HG02623 (cell line): ENCODE measurements around the gene ACP3.
A peak's percentile ranks its signal among the peaks of the same experiment; 100 is the strongest.

Experiments
- ATAC-seq: cut with Tn5 transposase; IDR thresholded peaks from one replicate; pipeline ENCODE4 v1.9.1; 2021; ENCODE audit warnings: moderate library complexity; ENCODE audit not compliant: unreplicated experiment

Gene ACP3

DNA sequence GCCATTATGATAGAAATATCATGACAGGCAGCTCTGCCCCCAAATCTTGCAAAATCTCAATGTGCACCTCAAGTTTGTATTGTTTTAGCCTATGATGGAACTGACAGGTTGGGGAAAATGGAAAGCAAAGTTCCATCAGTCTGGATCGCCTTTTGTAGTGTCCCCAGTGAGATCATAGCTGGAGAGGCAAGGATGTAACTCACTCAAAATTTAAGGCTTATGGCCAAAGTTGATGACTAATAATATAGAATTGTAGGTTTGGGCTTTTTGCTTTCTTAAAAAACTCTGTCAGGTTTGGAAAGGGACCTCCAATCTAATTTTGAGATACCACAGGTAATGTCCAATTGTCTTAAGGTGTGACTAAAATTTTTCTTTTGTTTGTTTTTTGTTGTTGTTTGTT lies 1.4 kb upstream of the ACP3 start:
- no peak for ATAC-seq

DNA sequence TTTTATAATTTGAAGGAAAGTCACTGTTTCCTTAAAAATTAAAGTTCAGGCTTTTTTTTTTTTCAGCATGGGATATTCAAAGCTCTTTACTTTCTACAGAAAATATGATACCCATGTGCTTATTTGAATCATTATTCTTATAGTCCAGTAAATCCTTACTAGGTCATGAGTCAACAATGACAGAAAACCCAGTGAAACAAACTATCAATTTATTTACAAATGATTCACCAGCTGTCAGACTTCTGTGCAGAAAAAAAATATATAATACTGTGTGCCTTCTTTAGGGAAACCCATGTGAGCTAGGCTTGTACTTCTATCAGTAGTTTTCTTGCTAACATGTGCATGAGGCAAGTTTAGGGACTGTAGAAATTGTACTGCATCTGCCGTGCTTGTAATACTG lies 1.2 kb downstream of the ACP3 start:
- ATAC-seq: no peak

DNA sequence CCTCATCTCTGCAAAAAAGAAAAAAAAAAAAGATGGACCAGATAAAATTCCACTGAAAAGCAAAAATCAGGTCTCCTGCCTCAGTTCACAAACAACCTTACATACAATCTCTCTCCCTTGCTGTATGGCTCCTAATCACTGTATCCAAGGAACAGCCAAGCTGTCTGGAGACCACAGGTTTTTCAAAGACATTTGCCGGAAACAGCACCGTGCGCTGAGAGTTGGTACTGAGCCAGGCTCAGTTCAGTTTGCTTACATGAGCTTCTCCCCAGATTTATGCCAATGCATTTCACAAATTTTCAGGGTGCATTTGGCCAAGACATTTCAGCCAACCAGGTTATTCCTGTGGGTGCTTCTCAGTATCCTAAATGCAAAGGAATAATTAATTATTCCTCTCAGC lies 4.1 kb downstream of the ACP3 start:
- no peak for ATAC-seq

DNA sequence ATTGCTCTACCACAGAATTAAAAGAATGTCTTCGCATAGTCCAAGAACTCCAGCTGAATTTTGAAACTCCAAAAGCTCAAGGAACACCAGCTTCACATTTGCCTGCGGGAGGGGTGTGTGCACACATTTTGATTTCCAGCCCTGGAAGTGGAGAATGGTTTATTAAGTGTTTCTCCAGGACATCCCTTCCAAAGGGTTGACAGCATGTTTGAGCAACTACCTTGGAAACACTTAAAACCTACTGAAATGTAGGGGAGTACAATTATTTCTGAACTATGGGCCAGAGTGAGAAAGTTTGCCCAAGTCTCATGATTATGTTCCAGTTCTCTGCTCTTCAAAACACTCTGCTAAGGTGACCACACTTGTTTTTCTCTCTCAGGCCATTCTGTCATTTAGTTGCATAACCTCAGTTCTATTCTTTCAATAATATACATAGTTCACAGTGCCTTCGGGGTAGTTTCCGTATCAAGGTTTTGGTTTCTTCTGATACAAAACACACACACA lies 7.9 kb downstream of the ACP3 start:
- no peak for ATAC-seq

DNA sequence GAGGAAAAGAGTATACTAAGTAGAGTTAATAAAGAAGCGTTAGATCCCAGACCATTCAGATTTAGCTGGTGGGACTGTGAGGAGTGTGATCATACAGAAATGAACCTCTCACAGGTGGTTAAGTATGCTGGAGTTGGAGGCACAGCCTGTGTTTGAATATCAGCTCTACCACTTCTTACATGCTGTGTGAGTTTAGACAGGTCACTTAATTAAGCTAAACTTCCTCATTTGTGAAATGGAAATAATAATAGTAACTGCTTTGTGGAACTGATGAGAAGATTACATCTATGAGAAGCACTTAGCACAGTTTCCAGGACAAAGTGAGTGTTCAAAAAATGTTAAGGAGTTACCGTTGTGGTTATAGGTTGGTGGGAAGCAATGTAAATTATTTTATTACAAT lies 8.4 kb downstream of the ACP3 start:
- no peak for ATAC-seq

DNA sequence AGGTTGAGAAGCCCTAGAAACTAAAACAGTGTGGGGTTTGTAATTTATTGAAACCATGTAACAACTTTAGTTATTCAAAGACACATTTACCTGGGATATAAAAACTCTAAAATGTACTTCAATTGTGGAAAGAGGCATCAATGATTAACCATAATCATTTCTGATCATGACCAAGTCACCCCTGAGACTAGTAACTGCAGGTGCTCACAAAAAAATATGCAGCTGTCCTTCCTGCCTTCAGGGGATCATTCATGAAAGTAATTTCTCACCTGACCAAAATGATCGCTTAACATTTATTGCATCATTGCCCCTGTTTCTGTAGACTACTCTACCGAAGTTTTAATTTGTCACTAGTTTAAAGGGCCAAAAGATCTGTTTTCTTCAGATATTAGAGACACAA lies 9.0 kb downstream of the ACP3 start:
- no peak for ATAC-seq

DNA sequence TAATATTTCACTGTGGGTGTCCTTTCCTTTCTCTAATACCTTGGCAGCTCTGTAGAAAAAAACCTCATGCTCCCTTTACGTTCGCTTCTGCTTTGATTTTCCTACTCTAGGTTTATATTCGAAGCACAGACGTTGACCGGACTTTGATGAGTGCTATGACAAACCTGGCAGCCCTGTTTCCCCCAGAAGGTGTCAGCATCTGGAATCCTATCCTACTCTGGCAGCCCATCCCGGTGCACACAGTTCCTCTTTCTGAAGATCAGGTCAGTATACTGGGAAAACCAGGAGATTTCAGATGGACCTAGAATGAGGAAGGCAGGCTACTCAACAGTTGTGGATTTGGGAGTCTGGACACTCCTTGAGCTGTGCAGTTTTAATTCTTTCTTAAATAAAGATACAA lies 14.9 kb downstream of the ACP3 start:
- no peak for ATAC-seq

DNA sequence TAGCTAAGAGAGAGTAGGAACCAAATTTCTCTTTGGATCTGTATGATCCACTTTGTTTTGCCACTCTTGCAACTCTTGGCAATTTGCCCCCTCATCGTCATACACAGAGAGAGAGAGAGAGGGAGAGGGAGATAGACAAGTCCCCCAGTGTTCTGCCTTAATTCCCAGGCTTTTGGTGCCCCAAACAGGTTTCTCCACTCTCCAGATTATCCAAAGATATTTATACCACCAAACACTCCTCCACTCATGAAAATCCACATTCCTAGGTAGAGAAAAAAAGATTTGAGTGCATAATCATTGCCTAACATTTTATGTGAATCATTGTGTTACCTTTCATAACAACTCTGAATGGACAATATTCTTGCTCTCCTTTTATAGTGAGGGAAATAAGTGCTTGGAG lies 15.3 kb downstream of the ACP3 start:
- no peak for ATAC-seq

DNA sequence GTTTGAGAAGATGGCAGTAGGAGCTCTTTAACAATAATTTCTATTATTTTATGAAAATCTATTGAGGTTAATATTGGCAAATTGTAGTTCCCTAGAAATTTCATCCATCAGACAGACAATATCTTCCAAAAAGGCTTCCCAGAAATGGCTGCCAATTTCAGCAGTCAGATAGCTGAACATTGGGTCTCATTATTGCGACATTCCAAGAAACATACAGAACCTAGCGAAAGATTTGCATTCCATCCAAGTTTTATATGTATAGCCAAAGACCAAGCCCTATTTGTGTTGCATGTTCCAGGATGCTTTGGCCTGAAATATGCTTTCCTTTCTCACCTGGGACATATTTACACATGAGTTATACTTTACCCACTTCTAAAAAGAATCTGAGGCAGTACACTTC lies 24.5 kb downstream of the ACP3 start:
- ATAC-seq: no peak

DNA sequence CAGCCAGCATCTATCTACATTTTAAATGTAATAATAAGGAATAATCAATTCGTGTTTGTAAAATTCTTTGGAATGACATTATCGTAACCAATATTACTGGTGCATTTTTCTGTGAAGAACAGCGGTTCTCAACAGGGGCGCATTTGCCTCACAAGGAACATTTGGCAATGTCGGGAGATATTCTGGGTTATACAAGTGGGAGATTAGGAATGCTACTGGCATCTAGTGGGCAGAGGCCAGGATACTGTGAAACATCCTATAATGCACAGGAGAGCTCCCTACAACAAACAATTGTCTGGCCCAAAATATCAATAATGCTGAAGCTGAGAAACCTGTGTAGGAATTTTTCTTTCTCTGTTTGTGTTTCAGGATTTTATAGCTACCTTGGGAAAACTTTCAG lies 25.0 kb downstream of the ACP3 start:
- no peak for ATAC-seq

DNA sequence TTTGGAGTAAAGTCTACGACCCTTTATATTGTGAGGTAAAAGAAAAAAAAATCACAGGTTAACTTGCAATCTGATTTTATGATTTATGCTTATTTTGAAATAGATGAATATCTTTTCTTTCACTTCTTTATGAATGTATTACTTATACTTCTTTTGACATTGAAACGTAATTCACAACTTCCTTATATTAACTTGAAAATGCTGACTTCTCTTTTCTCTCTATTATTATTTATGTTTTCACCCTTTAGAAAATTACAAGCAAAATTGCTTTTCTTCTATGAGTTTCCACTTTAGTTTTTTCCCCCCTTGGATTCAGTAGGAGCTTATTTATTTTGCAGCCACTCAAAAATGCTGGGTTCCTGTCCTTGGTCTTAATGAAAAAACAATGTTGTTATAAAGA lies 25.4 kb downstream of the ACP3 start:
- ATAC-seq: no peak

DNA sequence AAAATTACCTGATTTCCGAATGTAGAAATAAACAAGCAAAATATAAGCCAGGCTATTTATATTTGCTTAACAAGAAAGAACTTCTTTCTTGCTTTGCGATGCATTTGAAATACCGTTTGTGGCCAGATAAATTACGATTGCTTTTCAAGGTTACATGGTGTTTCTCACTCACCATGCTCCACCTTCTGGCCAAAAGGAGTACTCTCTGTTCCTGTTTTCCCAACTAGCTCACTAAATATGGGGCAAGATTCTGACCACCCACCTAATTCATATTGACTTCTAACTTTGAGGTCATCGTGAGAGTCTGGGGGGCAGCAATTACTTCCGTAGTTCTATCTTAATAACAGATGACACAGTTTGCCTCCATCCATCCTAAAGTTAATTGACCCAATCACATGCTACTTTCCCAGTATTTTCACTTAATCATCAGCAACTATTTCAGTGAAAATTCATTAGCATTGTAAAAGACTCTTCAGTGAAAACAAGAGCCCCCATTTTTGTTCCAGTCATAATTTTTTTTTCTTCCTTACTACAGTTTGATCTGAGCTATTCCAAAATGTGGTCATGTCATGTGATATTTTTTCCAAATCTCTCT lies 25.9 kb downstream of the ACP3 start:
- no peak for ATAC-seq

DNA sequence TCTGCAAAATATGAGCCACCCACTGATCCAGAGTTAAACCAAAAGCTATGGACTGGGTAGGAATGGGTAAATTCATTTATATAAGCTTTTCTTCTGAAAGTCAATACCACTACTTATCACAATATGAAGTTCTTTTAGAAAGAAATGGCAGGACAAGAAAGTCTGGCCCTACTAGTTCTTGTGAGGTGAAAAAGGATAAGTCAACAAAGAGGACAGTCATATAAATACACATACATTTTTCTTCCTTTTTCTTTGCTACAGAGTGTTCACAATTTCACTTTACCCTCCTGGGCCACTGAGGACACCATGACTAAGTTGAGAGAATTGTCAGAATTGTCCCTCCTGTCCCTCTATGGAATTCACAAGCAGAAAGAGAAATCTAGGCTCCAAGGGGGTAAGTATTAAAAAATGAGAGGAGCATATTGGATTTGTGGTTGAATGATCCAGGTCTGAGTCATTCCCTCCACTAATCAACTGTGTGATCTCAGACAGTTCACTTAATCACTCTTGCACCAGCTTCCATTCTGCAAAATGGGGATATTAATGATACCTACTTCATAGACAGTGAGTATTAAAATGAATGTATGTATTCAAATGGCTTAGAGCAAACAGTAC lies 27.6 kb downstream of the ACP3 start:
- ATAC-seq: no peak

DNA sequence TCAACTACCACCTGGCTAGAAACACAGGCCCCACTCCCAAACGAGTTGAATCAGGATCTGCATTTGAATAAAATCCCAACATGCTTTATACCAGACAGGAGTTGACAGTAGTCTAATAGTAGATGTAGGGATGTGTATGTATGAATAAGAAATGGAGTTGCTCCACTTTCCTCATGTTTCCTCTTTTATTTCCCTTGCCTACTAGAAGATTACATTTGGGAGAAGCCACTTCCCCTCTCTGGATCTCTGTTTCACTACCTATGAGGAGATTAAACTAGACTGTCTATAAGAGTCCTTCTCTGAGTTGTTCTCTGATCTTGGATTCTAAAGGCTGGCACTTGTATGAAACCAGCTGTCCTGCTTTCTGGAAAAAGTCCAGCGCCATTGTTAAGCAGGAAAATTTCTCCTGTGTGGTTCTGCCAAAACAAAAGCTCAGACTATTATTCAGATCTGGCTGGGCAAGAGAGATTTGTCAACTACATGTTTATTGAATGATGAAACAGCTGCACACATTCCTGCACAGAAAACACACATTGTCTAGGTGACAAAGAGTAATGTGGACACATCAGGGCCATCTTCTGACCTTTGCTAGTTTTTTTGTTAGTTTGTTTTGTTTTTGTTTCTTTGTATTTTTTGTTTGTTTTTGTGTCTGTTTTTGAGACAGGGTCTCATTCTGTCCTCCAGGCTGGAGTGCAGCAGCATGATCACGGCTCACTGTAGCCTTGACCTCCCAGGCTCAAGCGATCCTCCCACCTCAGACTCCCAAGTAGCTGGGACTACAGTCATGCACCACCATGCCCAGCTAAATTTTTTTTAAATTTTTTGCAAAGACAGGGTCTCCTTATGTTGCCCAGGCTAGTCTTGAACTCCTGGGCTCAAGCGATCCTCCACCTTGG lies 29.9 kb downstream of the ACP3 start:
- ATAC-seq: no peak

DNA sequence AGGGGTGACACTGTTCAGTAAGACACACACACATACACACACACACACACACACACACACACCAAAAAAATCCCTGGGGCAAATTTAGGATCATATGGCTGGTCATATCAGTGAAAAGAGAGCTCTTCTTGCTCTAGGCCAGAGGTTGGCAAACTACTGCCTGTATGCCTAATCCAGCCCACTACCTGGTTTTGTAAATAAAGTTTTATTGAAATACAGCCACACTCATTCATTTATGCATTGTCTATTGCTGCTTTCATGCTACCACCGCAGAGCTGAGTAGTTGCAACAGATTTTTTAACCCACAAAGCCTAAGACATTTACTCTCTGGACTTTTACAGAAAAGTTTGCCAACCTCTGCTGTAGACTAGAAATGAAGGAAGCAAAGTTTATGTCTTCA lies 30.6 kb downstream of the ACP3 start:
- no peak for ATAC-seq

DNA sequence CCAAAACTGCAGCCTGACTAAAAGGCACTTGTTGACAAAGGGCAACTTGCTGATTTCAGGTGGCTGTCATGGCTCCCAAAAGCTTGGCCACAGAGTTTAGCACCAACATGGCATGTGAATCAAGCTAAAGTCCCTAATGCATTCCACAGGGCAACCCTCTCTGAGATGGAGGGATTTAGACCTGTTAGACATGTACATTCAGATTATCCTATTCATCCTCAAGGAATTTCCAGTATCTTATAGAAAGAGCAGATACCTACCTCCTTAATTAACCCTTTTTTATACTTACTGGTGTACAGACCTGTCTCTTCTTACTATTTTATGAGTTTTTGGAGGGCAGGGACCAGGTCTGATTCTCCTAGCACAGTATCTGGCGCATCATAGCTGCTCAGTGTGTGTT lies 31.3 kb downstream of the ACP3 start:
- no peak for ATAC-seq

DNA sequence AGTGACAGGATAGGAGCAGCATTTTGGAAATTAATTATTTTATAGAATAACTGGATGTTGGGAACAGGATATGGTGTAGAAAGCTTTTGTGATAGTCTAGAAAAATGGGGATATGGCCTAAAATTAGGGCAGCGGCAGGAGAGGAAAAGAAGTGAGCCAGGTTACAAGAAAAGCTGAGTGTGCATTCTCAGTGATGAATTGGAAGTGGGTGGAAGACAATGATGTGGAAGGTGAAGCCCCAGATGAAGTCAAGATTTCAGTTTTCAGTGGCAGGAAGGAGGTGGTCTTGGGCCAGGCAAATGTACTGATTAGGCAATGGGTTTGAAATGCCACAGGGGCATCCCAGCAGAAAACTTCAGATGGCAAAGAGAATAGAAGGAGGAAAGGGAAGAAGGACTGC lies 33.6 kb downstream of the ACP3 start:
- no peak for ATAC-seq

DNA sequence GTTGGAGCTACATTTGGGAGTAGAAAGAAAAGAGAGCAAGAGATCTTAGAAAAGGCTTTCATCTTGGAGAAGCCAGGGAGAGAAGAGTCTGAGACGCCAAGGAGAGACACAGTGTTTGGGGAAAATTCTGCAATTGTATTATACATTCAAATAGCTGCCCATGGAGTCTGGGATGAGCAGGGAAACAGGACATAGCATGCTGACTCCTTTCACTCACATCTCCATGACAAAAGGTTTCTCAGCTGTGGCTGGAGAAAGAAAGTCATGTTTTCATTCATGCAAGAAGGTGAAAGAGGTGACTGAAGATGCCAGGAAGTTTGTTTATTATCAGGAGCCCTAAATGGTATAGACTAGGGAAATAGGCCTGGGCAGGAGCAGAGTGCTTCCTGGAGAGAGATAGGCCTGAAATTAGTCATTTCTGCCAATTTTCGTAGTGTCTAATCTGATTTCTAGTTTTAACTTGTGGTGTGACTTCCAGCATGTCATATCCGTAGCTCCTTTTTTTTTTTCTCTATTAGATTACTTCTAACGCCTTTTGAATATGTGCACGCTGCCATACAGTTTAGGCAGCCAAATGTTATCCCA lies 34.1 kb downstream of the ACP3 start:
- ATAC-seq: no peak

DNA sequence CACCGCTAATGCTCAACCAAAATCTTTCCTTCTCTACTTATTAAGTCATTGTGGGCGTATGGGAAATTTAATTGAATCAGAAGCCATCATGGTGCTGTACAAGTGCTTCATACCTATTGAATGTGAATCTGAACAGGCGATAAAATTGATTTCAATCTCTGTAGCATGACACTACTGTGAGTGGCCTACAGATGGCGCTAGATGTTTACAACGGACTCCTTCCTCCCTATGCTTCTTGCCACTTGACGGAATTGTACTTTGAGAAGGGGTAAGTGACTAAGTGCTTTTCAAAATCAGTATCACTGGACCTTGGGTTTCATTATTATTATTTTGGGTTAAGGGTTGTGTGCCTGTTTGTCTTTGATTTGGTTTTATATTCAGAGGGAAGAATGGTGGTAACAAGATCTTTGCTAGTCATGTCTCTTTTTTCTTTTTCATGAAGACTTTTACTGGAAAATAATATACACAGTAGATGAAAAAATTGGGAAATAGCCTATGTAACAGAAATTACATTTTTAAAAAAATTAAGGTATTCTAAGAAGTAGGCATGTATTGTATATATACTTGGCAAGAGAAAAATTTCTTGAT lies 35.4 kb downstream of the ACP3 start:
- peak; percentile 48 for ATAC-seq

DNA sequence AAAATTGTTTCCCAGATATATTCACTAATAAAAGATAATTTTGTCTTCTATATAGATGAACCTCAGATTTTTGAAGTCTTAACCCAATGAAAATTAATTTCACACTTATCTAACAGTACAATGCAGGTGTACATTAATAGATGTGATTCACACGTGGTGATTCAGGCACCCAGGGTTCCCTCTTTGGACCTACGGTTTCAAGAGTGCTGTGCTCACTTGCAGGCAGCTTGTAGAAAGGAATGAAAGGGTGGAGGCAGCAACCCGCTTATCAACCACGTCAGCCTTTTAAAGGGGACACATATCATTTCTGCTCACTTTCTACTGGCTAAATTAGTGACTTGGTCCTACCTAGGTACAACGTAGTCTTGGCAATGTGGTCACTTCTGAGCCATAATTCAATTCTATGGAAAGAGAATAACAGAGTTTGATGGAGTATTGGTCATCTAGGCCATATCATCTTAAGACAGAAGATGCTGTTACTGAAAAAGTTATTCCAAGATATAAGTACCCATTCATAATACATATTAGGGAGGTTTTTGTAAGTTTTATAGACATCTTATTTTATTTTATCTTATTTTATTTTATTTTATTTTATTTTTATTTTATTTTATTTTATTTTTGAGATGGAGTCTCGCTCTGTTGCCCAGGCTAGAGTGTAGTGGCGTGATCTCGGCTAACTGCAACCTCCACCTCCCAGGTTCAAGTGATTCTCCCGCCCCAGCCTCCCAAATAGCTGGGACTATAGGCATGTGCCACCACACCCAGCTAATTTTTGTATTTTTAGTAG lies 37.9 kb downstream of the ACP3 start:
- ATAC-seq: no peak

DNA sequence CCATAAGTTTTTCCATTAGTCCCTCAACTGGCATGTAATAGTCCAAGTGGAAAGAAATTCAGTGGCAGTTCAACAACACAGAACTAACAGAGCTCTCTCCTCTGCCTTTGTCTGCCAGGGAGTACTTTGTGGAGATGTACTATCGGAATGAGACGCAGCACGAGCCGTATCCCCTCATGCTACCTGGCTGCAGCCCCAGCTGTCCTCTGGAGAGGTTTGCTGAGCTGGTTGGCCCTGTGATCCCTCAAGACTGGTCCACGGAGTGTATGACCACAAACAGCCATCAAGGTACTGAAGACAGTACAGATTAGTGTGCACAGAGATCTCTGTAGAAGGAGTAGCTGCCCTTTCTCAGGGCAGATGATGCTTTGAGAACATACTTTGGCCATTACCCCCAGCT lies 39.4 kb downstream of the ACP3 start:
- ATAC-seq: no peak
